Ishikawa (cell line): ENCODE data around the gene NDUFAF8.

ENCODE experiments used
- CEBPB ChIP-seq: IDR thresholded peaks from 2 replicates; pipeline ENCODE4 v1.6.1; 2012
- CREB1 ChIP-seq: IDR thresholded peaks from 2 replicates; pipeline ENCODE4 v1.6.1; 2012; ENCODE audit warnings: low read depth
- EGR1 ChIP-seq: IDR thresholded peaks from 2 replicates; pipeline ENCODE4 v1.6.1; 2012
- EP300 ChIP-seq: IDR thresholded peaks from 2 replicates; pipeline ENCODE4 v1.6.1; 2012; ENCODE audit warnings: borderline replicate concordance
- FOXM1 ChIP-seq: IDR thresholded peaks from 2 replicates; pipeline ENCODE4 v1.6.1; 2012; ENCODE audit warnings: low read depth, borderline replicate concordance
- MAX ChIP-seq: IDR thresholded peaks from 2 replicates; pipeline ENCODE4 v1.6.1; 2012
- NFIC ChIP-seq: IDR thresholded peaks from 2 replicates; pipeline ENCODE4 v1.6.1; 2012
- RAD21 ChIP-seq: IDR thresholded peaks from 2 replicates; pipeline ENCODE4 v1.6.1; 2012; ENCODE audit warnings: low read depth
- REST ChIP-seq: IDR thresholded peaks from 2 replicates; pipeline ENCODE4 v1.6.1; 2012; ENCODE audit warnings: low read depth, mild to moderate bottlenecking
- TAF1 ChIP-seq: IDR thresholded peaks from 2 replicates; pipeline ENCODE4 v1.6.1; 2012; ENCODE audit warnings: low read depth, mild to moderate bottlenecking
- TCF12 ChIP-seq: IDR thresholded peaks from 2 replicates; pipeline ENCODE4 v1.6.1; 2012; ENCODE audit warnings: low read depth
- TEAD4 ChIP-seq: IDR thresholded peaks from 2 replicates; pipeline ENCODE4 v1.6.1; 2012
- USF1 ChIP-seq: IDR thresholded peaks from 2 replicates; pipeline ENCODE4 v1.6.1; 2012
- YY1 ChIP-seq: IDR thresholded peaks from 2 replicates; pipeline ENCODE4 v1.6.1; 2012; ENCODE audit warnings: low read depth
- ZBTB7A ChIP-seq: IDR thresholded peaks from 2 replicates; pipeline ENCODE4 v1.6.1; 2012; ENCODE audit warnings: low read depth

The NDUFAF8 gene

GRCh38 chr17:81203136-81203535 is 36.0 kb upstream of the NDUFAF8 start:
- TF ChIP-seq MAX = no peak
- TF ChIP-seq CEBPB = no peak
- TF ChIP-seq USF1 = no peak
- no peak for TF ChIP-seq REST
- no peak for TF ChIP-seq TCF12
- TF ChIP-seq EP300 = no peak
- no peak for TF ChIP-seq ZBTB7A
- no peak for TF ChIP-seq YY1
- TF ChIP-seq CREB1 = no peak
- TF ChIP-seq EGR1 = no peak
- no peak for TF ChIP-seq TEAD4
- no peak for TF ChIP-seq RAD21
- TF ChIP-seq TAF1 = no peak

- no peak for TF ChIP-seq ZBTB7A
- no peak for TF ChIP-seq MAX
- TF ChIP-seq RAD21 = no peak
- no peak for TF ChIP-seq TCF12
- no peak for TF ChIP-seq TEAD4
- TF ChIP-seq REST = no peak
- no peak for TF ChIP-seq EP300
- TF ChIP-seq NFIC = no peak
- no peak for TF ChIP-seq FOXM1
- TF ChIP-seq EGR1 = no peak
- TF ChIP-seq TAF1 = no peak
- no peak for TF ChIP-seq YY1
Observed at GRCh38 chr17:81204578-81204977, 34.5 kb upstream of the NDUFAF8 start.

- no peak for TF ChIP-seq YY1
- no peak for TF ChIP-seq RAD21
- no peak for TF ChIP-seq CEBPB
- TF ChIP-seq EP300 = no peak
- no peak for TF ChIP-seq NFIC
- TF ChIP-seq TEAD4 = no peak
- no peak for TF ChIP-seq REST
- no peak for TF ChIP-seq FOXM1
- no peak for TF ChIP-seq TCF12
- no peak for TF ChIP-seq EGR1
- no peak for TF ChIP-seq MAX
Observed at GRCh38 chr17:81206166-81206565, 33.0 kb upstream of the NDUFAF8 start.

- no peak for TF ChIP-seq CEBPB
- no peak for TF ChIP-seq TAF1
- no peak for TF ChIP-seq CREB1
- no peak for TF ChIP-seq RAD21
- no peak for TF ChIP-seq ZBTB7A
- TF ChIP-seq TEAD4 = no peak
- no peak for TF ChIP-seq TCF12
- no peak for TF ChIP-seq EGR1
- TF ChIP-seq FOXM1 = no peak
- TF ChIP-seq EP300 = no peak
- TF ChIP-seq USF1 = no peak
- no peak for TF ChIP-seq NFIC
- no peak for TF ChIP-seq MAX
- TF ChIP-seq REST = no peak
- TF ChIP-seq YY1 = no peak
Observed at GRCh38 chr17:81206657-81207056, 32.5 kb upstream of the NDUFAF8 start.
